Cardiac muscle cell (in vitro differentiated cells and primary cell): ENCODE measurements around the gene TFAP2E. TPM values are rescaled to one million over a fixed set of nuclear protein-coding genes. Genes with fewer than 3 reads are reported as not detected.

Experiments used
- DNase-seq, 2 donors: peaks; one replicate each; pipeline versions ENCODE4 v3.0.0 to v3.0.0-alpha.2; 2010 to 2017; ENCODE audit warnings: low read depth in 1 of 2, low spot score in 1 of 2
- H3K27ac ChIP-seq: fragments of 200-600 bp; sonication (generic); 2 replicates; pipeline ENCODE4 v1.5.1; 2016
- H3K27me3 ChIP-seq: fragments of 200-600 bp; sonication (generic); 2 replicates; pipeline ENCODE4 v1.6.0; 2016; ENCODE audit warnings: control low read depth
- H3K36me3 ChIP-seq: fragments of 200-600 bp; sonication (generic); 2 replicates; pipeline ENCODE4 v1.5.1; 2016; ENCODE audit warnings: control low read depth
- H3K4me1 ChIP-seq: fragments of 200-600 bp; sonication (generic); 2 replicates; pipeline ENCODE4 v1.8.1; 2017; ENCODE audit warnings: low read depth, mild to moderate bottlenecking, mixed run types
- H3K4me3 ChIP-seq: fragments of 200-600 bp; sonication (generic); 2 replicates; pipeline ENCODE4 v1.5.1; 2016; ENCODE audit warnings: mild to moderate bottlenecking
- H3K9me3 ChIP-seq: fragments of 200-600 bp; sonication (generic); 2 replicates; pipeline ENCODE4 v1.5.1; 2017; ENCODE audit warnings: low read depth, mild to moderate bottlenecking, control low read depth
- polyA plus RNA-seq: library from polyadenylated mRNA; unstranded; fragments of >200 nt; fragmentation: Nextera tagmentation; extraction: Ambion mirVana; gene quantifications from 2 replicates; pipeline ENCODE4 v1.2.1, GENCODE V29; 2016
- total RNA-seq: library from RNA; depleted of rRNA; stranded (reverse); fragments of >200 nt; gene quantifications from 2 replicates; pipeline ENCODE4 v1.2.3, GENCODE V29; 2016
- TF ChIP-seq, protein P1 (sequence below): IDR thresholded peaks from 2 replicates; pipeline ENCODE4 v1.5.1; 2012; ENCODE audit warnings: low read depth, mild to moderate bottlenecking, low read length

Gene TFAP2E
- total and polyA plus RNA-seq, 2 experiments from 2014 or later: 0.69 TPM; not detected in 1

GRCh38 chr1:35637401-35637809, 64.3 kb downstream of the TFAP2E start:
- H3K4me3 ChIP-seq: no peak overlapping the region

DNA sequence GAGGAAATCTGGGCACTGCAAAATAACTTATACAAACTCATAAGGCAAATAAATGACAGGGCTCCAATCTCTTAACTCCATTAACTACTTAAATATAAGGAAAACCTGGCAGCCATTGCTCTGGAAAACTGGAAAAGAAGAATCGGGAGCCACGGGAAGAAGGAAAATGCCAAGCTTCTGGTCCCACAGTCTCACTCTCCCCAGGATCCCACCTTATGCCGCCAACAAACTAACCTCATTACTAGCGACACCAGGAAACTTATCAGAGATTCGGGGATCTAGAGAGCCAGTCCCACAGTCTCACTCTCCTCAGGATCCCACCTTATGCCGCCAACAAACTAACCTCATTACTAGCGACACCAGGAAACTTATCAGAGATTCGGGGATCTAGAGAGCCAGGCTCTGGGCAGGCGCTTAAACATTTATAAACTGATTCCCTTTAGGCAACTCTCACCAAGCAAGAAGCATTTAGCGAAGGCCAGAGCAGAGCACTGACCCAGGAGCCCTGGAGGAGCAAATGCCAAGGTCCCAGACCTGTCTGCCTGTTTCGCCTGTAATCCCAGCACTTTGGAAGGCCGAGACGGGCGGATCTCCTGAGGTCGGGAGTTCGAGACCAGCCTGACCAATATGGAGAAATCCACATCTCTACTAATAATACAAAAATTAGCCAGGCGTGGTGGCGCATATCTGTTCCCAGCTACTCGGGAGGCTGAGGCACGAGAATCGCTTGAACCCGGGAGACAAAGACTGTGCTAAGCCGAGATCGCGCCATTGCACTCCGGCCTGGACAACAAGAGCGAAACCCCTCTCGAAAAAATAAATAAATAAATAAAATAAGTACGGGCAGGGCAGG, 67.5 kb downstream of the TFAP2E start:
- Histone ChIP-seq H3K27ac (peak overlapping the region; percentile 88), H3K4me3 (peak overlapping the region; percentile 93), H3K36me3 (no peaks in the 10 kb centered on the region), H3K4me1 (peaks cover 4% of the 10 kb centered on the region), H3K27me3 (peaks cover 19% of the 10 kb centered on the region), H3K9me3 (no peaks in the 10 kb centered on the region)
- DNase-seq: no peak
- TF ChIP-seq, protein P1, sequence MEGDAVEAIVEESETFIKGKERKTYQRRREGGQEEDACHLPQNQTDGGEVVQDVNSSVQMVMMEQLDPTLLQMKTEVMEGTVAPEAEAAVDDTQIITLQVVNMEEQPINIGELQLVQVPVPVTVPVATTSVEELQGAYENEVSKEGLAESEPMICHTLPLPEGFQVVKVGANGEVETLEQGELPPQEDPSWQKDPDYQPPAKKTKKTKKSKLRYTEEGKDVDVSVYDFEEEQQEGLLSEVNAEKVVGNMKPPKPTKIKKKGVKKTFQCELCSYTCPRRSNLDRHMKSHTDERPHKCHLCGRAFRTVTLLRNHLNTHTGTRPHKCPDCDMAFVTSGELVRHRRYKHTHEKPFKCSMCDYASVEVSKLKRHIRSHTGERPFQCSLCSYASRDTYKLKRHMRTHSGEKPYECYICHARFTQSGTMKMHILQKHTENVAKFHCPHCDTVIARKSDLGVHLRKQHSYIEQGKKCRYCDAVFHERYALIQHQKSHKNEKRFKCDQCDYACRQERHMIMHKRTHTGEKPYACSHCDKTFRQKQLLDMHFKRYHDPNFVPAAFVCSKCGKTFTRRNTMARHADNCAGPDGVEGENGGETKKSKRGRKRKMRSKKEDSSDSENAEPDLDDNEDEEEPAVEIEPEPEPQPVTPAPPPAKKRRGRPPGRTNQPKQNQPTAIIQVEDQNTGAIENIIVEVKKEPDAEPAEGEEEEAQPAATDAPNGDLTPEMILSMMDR: no peak

More at GRCh38 chr1:35637401-35637809, 64.3 kb downstream of the TFAP2E start:
- Histone ChIP-seq H3K27me3 (no peaks in the 10 kb centered on the region), H3K27ac (no peak overlapping the region), H3K36me3 (peaks cover 20% of the 10 kb centered on the region), H3K9me3 (no peaks in the 10 kb centered on the region), H3K4me1 (peaks cover 4% of the 10 kb centered on the region)
- DNase-seq: peak in 1 of 2 donors; percentile 59
- TF ChIP-seq, protein P1: no peak

DNA sequence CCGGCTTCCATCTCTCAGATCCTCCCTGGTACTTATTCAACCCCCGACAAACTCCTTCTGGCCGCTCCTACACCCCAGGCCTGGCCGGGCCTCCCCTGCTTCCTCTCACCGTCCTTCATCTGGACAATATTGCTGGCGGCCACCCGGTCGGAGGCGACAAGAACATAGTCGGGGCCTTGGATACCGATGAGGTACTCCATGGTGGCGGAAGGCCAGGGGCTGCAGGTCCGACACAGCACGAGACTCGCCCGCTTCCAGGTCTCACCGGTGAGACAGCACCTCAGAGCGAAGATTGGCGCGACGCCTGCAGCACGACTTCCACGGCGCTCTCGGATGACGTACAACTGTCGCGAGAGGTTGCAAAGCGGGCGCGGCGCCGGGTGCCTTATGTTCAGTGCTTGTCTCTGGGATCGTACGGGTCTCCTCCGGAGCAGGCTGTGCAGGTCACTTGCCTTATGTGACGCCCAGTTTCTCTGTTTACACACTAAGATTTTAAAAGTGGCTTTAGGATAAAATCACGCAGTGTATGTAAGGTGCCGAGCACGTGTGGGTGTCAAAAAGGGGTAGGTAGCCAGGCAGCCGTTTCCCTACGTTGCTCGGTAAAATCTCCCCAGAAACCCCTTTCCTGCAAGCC, 68.2 kb downstream of the TFAP2E start, which contains the start of gene PSMB2:
Gene PSMB2, minus strand, starts transcription at position 294 of the 634 bp plus-strand sequence. Its CDS starts 94 bp downstream, at position 200.
- H3K4me1 ChIP-seq: peaks cover 4% of the 10 kb centered on the region
- H3K27ac ChIP-seq: peak within 1 kb of the TSS; percentile 88
- DNase-seq: peak; percentile 97
- TF ChIP-seq, protein P1: no peak
- H3K36me3 ChIP-seq: no peaks in the 10 kb centered on the region
- peaks cover 27% of the 10 kb centered on the region for H3K27me3 ChIP-seq
- peak within 1 kb of the TSS; percentile 93 for H3K4me3 ChIP-seq
- no peaks in the 10 kb centered on the region for H3K9me3 ChIP-seq

DNA sequence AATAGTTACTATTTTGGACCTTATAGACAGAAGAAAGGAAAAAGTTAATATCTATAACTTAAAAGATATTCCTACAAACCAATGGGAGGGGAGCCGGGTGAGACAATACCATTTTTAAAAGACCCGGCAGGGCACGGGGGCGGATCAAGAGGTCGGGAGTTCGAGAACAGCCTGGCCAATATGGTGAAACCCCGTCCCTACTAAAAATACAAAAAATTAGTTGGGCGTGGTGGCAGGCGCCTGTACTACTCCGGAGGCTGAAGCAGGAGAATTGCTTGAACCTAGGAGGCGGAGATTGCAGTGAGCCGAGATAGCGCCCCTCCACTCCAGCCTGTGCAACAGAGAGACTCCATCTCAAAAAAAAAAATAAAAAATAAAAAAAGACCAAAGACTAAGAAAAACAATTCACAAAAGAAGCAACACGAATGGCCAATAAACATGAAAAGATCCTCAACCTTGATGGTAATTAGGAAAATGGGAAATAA, 69.4 kb downstream of the TFAP2E start:
- Histone ChIP-seq H3K9me3 (no peaks in the 10 kb centered on the region), H3K27ac (no peak overlapping the region), H3K36me3 (no peaks in the 10 kb centered on the region), H3K4me3 (peak overlapping the region; percentile 93), H3K4me1 (peaks cover 4% of the 10 kb centered on the region), H3K27me3 (peaks cover 38% of the 10 kb centered on the region)
- TF ChIP-seq, protein P1: no peak
- DNase-seq: peak in 1 of 2 donors; percentile 20

GRCh38 chr1:35644204-35644603, 71.1 kb downstream of the TFAP2E start:
- TF ChIP-seq, protein P1: no peak
- no peak for DNase-seq
- H3K9me3 ChIP-seq: no peaks in the 10 kb centered on the region
- no peak overlapping the region for H3K4me3 ChIP-seq
- H3K4me1 ChIP-seq: peaks cover 4% of the 10 kb centered on the region
- no peaks in the 10 kb centered on the region for H3K36me3 ChIP-seq
- no peak overlapping the region for H3K27ac ChIP-seq
- H3K27me3 ChIP-seq: peaks cover 52% of the 10 kb centered on the region

Other genes with a start within 250 kb of the TFAP2E start
- gene KIAA0319L, start 15.9 kb upstream of the TFAP2E start, total RNA-seq: 60.2 and 77.3 TPM in 2 replicates
- 56.7 and 84.0 TPM in 2 replicates for gene KIAA0319L, start 15.9 kb upstream of the TFAP2E start, polyA plus RNA-seq
- gene NCDN, start 15.5 kb upstream of the TFAP2E start, total RNA-seq: 46.2 and 47.1 TPM in 2 replicates
- 43.9 and 51.4 TPM in 2 replicates for gene NCDN, start 15.5 kb upstream of the TFAP2E start, polyA plus RNA-seq
- 22.5 and 29.1 TPM in 2 replicates for gene PSMB2, start 68.2 kb downstream of the TFAP2E start, total RNA-seq
- 72.8 and 83.1 TPM in 2 replicates for gene PSMB2, start 68.2 kb downstream of the TFAP2E start, polyA plus RNA-seq
- gene C1orf216, start 145.6 kb downstream of the TFAP2E start, total RNA-seq: 1.3 and 1.8 TPM in 2 replicates
- gene C1orf216, start 145.6 kb downstream of the TFAP2E start, polyA plus RNA-seq: 1.0 and 1.7 TPM in 2 replicates
- gene CLSPN, start 196.7 kb downstream of the TFAP2E start, total RNA-seq: 4.9 and 5.1 TPM in 2 replicates
- 1.4 and 3.4 TPM in 2 replicates for gene CLSPN, start 196.7 kb downstream of the TFAP2E start, polyA plus RNA-seq
- 15.1 and 21.1 TPM in 2 replicates for gene AGO4, start 234.7 kb downstream of the TFAP2E start, total RNA-seq
- gene AGO4, start 234.7 kb downstream of the TFAP2E start, polyA plus RNA-seq: 11.4 and 17.8 TPM in 2 replicates